22Rv1 (cell line): ENCODE results near the gene LRRC15.

Experiments
- ZFX ChIP-seq: fragments of 450-650 bp; IDR thresholded peaks from 2 replicates; pipeline ENCODE4 v1.6.1; 2017; ENCODE audit warnings: antibody characterized with exemption, borderline replicate concordance
- TF ChIP-seq, protein P1 (sequence below): fragments of 450-650 bp; IDR thresholded peaks from 2 replicates; pipeline ENCODE4 v1.5.1; 2017; ENCODE audit warnings: mild to moderate bottlenecking

GRCh38 chr3:194327218-194328052, 42.1 kb downstream of the LRRC15 start:
- TF ChIP-seq, protein P1, sequence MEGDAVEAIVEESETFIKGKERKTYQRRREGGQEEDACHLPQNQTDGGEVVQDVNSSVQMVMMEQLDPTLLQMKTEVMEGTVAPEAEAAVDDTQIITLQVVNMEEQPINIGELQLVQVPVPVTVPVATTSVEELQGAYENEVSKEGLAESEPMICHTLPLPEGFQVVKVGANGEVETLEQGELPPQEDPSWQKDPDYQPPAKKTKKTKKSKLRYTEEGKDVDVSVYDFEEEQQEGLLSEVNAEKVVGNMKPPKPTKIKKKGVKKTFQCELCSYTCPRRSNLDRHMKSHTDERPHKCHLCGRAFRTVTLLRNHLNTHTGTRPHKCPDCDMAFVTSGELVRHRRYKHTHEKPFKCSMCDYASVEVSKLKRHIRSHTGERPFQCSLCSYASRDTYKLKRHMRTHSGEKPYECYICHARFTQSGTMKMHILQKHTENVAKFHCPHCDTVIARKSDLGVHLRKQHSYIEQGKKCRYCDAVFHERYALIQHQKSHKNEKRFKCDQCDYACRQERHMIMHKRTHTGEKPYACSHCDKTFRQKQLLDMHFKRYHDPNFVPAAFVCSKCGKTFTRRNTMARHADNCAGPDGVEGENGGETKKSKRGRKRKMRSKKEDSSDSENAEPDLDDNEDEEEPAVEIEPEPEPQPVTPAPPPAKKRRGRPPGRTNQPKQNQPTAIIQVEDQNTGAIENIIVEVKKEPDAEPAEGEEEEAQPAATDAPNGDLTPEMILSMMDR = no peak
- TF ChIP-seq ZFX = no peak
